Measurements from ENCODE around the gene NCOA1. TPM values are rescaled to one million over a fixed set of nuclear protein-coding genes. Genes with fewer than 3 reads are reported as not detected.

NCOA1 gene
- total and polyA plus RNA-seq, 2 of the 4 experiments (the other 2 are of a cell fraction): 6.7 to 11.3 TPM

- no CpG with 5 or more reads among the region's 2 CpGs for WGBS, 2 experiments (ENCODE audit: extremely low coverage in 2 of 2, insufficient read length in 1 of 2)
- DNase-seq (no peak), ATAC-seq (ENCODE audit: low read depth) (no peak)
- no peak overlapping the region for H3K27ac ChIP-seq (ENCODE audit: insufficient read depth, low read length)
- CTCF ChIA-PET: no interaction called here
- intact Hi-C loops (cut with micrococcal nuclease): no loop called here
- no TSS peak for BruUV-seq (replicated peaks)
- H3K27me3 ChIP-seq (ENCODE audit: control insufficient read depth, insufficient read depth, low read length): no peaks in the 10 kb centered on the region
- H2BK20ac ChIP-seq (ENCODE audit: low read depth, low read length): no peak overlapping the region
- in situ Hi-C loops (cut with MboI; ENCODE audit: low sequenced_read_pairs): no loop called here
- no peak overlapping the region for H2AK5ac ChIP-seq (ENCODE audit: low read depth, low read length)
- H3K14ac ChIP-seq (replicated peaks; ENCODE audit: low read depth, low read length): no peak overlapping the region
- H3K9me1 ChIP-seq (ENCODE audit: insufficient read depth, low read length): no peaks in the 10 kb centered on the region
- no peak overlapping the region for H3K4me2 ChIP-seq (ENCODE audit: low read depth, low read length)
- 0 out of 2 replicates have a peak, but pooled peaks cover 4% of the 10 kb centered on the region for H4K20me1 ChIP-seq (ENCODE audit: insufficient read depth, low read length)
- no peak overlapping the region for H2BK15ac ChIP-seq (ENCODE audit: low read depth, low read length)
- H3K79me1 ChIP-seq (ENCODE audit: low read depth in 1 of 2, low read length in 2 of 2): peaks cover 0 to 3% of the 10 kb centered on the region in 2 experiments; a peak in 2 of 4 replicates
- H2AFZ ChIP-seq (replicated peaks; ENCODE audit: low read length, poor library complexity): no peak overlapping the region
- POLR2A ChIA-PET (ENCODE audit: unreplicated experiment): no interaction called here
- H3K9ac ChIP-seq (ENCODE audit: low read depth, low read length): no peak overlapping the region
- dilution Hi-C loops (cut with HindIII; ENCODE audit: low sequenced_read_pairs, unreplicated experiment): no loop called here
- no peak overlapping the region for H2BK120ac ChIP-seq (ENCODE audit: low read depth, low read length)
- no peak overlapping the region for H2AK9ac ChIP-seq (replicated peaks; ENCODE audit: low read depth, low read length, poor library complexity)
- H3K4ac ChIP-seq (ENCODE audit: low read depth, low read length): no peak overlapping the region
- H4K5ac ChIP-seq (ENCODE audit: low read depth, low read length): no peak overlapping the region
- H3K4me3 ChIP-seq (ENCODE audit: insufficient read depth, low read depth, low read length): no peak overlapping the region
- no peak overlapping the region for H2BK5ac ChIP-seq (ENCODE audit: low read depth, low read length, poor library complexity, severe bottlenecking)
- H3K4me1 ChIP-seq (ENCODE audit: control insufficient read depth, insufficient read depth, low read length): no peaks in the 10 kb centered on the region
- no peak overlapping the region for H4K91ac ChIP-seq (ENCODE audit: insufficient read depth, low read depth, low read length)
- H4K8ac ChIP-seq (ENCODE audit: low read depth in 2 of 2, low read length in 2 of 2): no peak overlapping the region
- H3K23ac ChIP-seq (ENCODE audit: low read depth, low read length): no peak overlapping the region
- H3K9me3 ChIP-seq (ENCODE audit: control insufficient read depth, insufficient read depth, low read length): 0 out of 2 replicates have a peak, but pooled peaks cover 1% of the 10 kb centered on the region
- TF ChIP-seq RCOR1 (IDR thresholded peaks at IDR 0.05; ENCODE audit: insufficient replicate concordance, low read length) (no peak), RFX5 (IDR thresholded peaks at IDR 0.05; ENCODE audit: low read depth, low read length) (no peak), NFE2L2 (IDR thresholded peaks at IDR 0.05; ENCODE audit: low read depth, low read length) (no peak), CTCF (conservative IDR thresholded peaks at IDR 0.05; ENCODE audit: low read depth, low read length) (no peak), CEBPB (IDR thresholded peaks at IDR 0.05; ENCODE audit: low read depth, low read length) (no peak), CHD1 (IDR thresholded peaks at IDR 0.05; ENCODE audit: low read depth, low read length) (no peak), MAFK (IDR thresholded peaks at IDR 0.05; ENCODE audit: low read depth, low read length) (no peak), SMC3 (IDR thresholded peaks at IDR 0.05; ENCODE audit: low read depth, low read length) (no peak), BHLHE40 (IDR thresholded peaks at IDR 0.05; ENCODE audit: low read depth, low read length) (no peak), POLR2A (IDR thresholded peaks at IDR 0.05; ENCODE audit: low read depth, low read length) (no peak)
- TF ChIP-seq, protein P1, sequence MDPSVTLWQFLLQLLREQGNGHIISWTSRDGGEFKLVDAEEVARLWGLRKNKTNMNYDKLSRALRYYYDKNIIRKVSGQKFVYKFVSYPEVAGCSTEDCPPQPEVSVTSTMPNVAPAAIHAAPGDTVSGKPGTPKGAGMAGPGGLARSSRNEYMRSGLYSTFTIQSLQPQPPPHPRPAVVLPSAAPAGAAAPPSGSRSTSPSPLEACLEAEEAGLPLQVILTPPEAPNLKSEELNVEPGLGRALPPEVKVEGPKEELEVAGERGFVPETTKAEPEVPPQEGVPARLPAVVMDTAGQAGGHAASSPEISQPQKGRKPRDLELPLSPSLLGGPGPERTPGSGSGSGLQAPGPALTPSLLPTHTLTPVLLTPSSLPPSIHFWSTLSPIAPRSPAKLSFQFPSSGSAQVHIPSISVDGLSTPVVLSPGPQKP (IDR thresholded peaks at IDR 0.05; ENCODE audit: borderline replicate concordance, low read depth, low read length): no peak
- H3K36me3 ChIP-seq (ENCODE audit: control insufficient read depth, insufficient read depth, low read length): peaks cover 4% of the 10 kb centered on the region; the same call in 1 of the 2 replicates
- no peak overlapping the region for H3K56ac ChIP-seq (ENCODE audit: extremely low read depth, insufficient read depth, low read length)
- no peak overlapping the region for H3K18ac ChIP-seq (ENCODE audit: low read depth, low read length)
Observed at GRCh38 chr2:24551016-24551415, 60.0 kb downstream of the NCOA1 start.

Measured in IMR-90 (cell line).